ENCODE data around the gene AUP1.

The AUP1 gene

DNA sequence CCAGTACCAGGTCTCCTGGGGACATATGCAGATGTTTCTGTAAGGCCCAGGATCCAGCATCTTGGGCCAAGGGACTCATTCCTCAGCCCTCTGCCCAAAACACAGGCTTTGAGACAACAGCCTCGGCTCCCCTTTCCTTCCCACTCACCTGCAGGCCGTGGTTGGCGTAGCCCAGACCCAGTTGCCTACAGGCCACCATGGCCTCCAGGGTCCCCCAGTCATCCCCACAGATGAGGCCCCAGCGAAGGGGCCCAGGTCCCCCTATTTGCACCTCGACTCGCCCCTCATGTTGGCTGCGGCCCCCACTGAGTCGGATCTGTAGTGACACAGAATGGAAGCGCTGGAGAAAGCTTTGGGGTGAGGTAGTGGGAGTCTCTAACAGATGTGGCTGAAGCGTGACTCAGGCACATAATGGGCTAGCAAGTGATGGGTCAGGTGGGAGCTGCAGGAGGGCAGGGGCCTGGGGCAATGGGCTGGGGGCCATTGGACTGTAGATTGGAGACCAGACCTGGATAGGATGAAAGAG, 6.0 kb upstream of the AUP1 start:
- no peak for DNase-seq (ENCODE audit: low read depth)

DNA sequence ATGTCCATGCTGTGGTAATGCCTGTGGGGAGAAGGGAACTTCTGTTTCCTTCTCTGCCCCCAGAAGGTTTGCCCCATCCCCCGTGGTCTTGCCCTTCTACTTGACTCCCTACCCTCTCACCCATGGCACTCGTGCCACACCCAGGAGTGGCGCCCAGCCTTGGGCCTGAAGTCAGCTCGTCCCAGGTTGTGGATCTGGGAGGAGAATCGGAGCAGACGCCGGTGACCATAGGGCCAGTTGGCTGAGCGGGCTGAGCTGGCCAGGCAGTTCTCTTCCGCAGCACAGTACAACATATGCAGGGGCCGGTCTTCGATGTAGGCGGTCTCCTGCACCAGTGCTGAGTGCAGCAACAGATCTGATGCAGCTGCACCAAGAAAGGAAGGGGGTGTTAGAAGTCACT, 4.9 kb upstream of the AUP1 start:
- no peak for DNase-seq (ENCODE audit: low read depth)

DNA sequence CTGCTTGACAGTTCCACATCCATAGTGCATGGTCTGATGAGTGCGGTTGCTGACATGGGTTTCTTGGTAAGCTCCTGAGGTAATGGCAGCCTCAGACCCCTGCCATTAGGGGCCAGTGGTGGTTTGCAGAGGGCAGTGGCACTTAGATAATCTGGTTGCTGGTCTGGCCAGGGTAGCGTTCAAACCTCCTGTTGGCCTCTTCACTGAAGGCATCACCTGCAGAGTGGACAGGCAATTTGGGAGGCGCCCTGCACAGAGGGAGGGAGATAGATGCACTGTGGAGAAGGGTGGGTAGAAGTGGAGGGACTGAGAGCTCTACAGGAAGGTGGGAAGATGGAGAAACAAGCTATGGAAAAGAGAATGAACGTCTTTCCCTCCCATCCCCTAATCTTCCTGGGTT, 4.0 kb upstream of the AUP1 start:
- no peak for DNase-seq (ENCODE audit: low read depth)

DNA sequence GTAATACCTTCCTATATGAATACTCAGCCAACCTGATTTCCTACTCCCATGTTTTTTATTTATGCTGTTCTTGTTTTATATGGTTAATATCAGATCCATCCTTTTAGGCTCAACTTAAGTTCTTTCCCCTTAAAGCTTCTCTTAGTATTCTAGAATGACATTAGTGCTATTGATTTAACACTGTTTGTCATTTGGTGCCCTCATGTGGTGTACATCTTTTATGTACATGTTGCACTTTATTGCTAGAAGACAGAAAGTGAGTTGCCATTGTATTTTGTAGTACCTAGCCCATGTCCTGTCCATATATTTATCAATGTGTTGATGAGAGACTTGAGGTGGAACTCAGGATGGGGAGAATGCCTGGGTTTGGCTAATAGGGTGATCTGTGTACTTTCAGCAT, 2.7 kb upstream of the AUP1 start:
- DNase-seq (ENCODE audit: low read depth) = no peak

DNA sequence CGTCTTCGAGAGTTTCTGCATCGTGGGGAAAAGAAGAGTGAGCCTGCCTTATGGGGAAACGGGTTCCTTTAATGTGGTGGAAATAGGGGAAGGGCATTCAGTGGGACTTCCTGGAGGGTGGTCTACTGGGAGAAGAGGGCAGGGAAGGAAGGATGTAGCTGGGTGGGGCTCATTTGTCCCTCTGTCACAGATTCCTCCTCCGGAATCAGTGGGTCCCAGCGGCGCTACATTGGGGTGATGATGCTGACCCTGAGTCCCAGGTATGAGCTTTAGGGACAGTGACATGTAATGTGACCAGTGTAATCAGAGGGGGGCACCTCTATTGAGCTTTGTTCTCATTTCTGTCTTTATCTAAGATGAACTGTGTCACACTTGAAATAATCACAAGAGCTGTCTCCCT, 2.2 kb upstream of the AUP1 start:
- DNase-seq (ENCODE audit: low read depth) = no peak

DNA sequence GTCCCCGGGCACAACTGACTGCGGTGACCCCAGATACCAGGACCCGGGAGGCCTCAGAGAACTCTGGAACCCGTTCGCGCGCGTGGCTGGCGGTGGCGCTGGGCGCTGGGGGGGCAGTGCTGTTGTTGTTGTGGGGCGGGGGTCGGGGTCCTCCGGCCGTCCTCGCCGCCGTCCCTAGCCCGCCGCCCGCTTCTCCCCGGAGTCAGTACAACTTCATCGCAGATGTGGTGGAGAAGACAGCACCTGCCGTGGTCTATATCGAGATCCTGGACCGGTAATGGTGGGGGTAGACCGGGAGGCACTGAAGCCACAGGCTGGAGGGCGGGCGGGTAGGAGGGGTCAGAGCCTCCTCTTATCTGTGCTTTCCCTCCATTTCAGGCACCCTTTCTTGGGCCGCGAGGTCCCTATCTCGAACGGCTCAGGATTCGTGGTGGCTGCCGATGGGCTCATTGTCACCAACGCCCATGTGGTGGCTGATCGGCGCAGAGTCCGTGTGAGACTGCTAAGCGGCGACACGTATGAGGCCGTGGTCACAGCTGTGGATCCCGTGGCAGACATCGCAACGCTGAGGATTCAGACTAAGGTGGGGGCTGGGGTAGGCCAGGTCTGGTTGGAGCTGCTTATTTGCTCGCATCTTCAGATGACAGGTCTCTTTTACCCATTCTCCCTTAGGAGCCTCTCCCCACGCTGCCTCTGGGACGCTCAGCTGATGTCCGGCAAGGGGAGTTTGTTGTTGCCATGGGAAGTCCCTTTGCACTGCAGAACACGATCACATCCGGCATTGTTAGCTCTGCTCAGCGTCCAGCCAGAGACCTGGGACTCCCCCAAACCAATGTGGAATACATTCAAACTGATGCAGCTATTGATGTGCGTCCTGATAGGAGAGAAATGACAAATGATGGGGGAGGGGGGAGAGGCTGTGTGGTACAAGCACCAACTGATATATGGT, 1.0 kb upstream of the AUP1 start:
- no peak for DNase-seq (ENCODE audit: low read depth)

DNA sequence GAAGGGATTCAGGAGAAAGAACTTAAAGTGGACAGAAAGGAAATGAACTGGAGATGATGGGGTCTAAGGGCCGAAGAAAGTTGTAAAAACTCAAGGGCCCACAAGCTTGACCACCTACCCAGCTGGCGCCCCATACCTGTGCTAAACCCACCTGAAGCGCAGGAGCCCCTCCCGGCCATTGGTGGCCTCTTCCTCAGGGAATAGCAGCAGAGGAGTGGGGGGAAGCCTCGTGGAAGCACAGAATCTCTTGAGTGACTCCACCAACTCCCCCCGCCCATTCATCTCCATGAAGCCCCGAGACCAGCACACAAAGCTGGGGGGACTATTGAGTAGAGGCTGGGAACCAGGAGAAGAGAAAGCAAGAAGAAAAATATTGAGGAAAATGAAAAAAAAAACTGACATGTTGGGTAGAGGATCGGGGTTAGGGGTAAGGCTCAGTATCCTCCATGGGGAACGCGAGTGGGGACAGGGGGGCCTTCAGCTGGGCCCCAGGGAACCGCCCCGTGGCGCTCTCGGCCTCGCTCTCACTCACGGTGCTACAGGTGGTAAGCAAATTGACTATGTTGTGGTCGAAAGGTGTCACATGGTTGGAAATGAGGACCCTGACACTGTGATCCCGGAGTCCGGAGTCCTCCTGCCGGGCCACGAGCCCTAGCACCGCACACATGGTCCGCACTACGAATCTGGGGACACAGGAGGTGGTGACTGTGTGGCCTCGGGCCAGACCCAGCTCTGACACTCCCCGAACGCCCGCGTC, 728 bp downstream of the AUP1 start:
- DNase-seq (ENCODE audit: low read depth) = no peak

DNA sequence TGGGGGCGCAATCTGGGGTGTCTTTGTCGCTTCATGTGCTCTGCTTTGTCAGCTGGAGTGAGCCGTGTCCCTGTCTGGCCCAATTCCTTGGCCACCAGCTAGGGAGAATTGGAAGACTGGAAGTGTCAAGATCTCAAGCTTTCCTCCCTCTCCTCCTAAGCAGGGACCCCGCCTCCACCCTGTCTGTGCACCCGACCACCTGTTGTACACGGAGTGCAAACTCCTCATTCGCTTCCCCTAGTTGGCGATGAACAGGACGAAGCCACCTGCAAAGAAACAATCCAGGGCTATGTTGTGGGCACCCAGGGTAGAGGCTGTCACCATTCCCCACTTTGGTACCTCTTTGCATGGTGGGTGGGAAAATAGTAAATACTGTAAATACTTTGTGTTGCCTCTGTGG, 1.8 kb downstream of the AUP1 start:
- no peak for DNase-seq (ENCODE audit: low read depth)

DNA sequence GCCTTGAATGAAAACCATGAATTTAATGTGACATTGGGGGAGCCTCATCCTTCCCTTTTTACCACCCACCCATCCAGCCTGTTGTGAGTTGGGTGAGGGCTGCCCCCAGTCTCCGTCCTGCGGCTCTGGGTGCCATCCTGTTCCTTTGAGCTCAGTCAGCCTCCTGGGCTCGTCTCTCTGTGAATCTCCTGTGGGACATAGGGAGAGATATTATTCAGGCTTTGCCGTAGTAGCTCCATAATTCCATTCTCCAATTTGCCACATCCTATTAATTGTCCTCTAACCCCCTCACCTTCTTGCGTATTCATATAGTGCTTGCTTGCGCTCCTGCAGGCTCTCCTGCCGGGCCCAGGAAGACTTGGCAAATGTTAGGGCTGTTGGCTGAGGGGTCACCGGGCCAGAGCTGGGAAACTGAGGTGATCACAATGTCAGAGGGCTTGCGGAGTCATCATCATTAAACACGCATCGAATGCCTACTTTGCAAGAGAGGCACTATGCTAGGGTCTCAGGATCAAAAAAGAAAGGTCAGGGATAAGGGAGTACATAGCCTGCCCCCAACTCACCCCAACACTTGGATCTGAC, 2.8 kb downstream of the AUP1 start:
- DNase-seq (ENCODE audit: low read depth) = no peak

DNA sequence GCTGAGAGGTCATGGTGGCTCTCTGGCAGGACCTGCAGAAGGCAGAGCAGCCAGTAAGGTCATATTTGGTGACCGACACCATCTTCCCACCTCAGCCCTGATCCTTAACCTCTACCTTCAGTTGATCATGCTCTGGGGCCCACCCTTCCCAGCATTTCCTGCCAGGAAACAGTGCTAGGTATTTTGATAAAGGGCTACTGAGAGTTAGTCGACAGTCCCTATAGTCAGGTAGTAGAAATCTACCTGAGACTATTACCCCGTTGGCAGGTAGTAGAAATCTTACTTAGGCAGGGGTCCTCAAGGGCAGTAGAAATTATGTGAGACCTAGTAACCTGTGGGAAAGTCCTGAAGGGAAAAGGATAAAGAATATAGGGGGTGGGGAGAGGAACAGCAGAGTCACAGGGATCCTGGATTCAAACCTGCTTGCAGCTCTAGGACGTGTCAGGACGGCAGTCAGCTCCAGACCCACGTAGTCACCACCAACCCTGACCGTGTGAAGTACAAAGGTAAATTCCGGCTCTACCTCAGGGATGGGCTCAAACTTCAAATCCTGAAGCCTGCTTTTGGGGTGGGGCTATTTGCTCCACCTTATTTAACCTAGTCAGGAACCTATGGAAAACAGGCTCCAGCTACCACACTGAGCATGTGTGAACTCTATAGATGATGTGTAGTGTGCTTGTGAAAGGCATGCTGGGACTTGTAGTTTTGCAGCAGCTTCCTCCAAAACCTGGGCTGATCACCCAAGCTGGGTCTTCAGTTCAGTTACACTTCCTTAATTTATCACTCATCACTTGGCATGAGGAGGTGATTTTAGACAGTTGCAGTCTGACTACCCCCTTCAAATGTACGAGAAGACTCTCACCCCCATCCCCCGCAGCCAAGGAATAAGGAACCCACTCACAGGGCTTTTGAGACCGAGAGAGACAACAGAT, 3.5 kb downstream of the AUP1 start, which contains the start of gene DQX1:
DQX1 (minus strand) TSS at position 515 of the 932 bp plus-strand sequence; CDS start at position 13, 502 bp downstream.
- no peak for DNase-seq (ENCODE audit: low read depth)

DNA sequence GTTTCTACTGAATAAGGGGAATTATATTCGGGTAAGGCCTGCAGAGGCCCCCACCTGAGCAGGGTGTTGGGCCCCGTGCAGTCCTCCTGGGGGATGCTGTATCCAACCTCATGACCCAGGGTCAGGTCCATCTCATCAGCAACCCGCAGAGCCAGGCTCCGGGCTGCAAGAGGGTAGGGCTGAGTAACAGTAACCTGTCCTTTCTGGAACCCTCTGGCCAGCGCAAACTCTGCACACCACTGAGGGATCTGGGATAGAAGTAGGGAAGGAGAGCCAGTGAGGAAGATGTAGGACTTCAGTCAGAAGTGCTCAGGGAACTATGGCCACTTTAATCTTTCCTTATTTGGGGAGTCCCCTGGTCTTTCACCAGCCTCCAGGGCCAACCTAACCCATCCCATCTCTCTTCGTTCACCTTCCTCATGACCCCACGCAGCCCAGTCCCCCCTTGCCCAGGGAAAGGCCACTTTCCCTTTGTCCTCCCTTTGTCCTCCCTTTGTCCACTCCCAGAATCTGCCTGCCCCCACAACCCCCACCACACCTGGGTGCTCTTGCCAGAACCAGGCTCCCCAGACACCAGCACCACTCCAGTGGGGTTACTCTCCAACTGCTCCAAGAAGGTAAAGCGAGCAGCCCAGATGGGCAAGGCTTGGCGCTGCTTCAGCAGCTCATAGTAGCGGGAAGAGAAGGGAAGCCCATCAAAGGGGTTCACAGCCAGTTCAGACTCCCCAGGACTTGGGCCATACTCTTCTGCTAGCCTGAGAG, 4.4 kb downstream of the AUP1 start:
- DNase-seq (ENCODE audit: low read depth) = no peak

DNA sequence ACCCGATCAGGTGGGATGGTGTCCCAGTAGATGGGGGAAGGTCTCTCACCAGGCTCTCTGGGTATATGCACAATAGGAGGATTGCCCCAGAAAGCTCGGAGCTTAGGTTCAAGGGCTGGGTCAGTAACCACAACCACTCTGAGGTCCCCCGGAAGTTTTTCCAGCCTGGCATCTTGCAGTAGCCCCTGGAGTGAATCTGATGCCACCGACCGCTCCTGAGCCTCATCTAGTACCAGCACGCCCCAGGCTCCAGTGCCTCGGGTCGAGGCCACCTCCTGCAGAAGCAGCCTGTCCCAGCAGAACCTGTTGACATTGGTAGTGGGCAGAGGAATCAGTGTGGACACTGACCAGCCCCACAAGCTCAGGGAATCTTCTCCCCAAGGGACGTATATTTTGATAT, 5.5 kb downstream of the AUP1 start:
- DNase-seq (ENCODE audit: low read depth) = no peak

DNA sequence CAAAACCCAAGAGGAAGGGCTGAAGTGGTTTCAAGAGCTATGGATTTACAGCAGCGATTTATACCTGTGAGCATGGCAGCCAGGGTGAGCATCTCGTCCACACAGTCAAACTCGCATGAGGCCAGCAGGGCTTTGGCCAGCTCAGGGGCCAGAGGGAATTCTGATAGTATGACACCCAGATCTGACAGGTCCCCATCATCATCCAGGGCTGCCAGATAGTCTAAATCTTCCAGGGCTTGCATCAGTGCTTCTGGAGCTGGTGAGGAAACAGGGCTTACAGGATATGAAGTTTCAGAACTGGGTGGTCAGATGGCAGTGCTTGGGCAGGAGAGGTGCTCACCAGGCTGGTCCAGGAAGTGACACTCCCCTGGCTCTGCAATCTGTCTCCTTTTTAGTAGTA, 7.0 kb downstream of the AUP1 start:
- no peak for DNase-seq (ENCODE audit: low read depth)

DNA sequence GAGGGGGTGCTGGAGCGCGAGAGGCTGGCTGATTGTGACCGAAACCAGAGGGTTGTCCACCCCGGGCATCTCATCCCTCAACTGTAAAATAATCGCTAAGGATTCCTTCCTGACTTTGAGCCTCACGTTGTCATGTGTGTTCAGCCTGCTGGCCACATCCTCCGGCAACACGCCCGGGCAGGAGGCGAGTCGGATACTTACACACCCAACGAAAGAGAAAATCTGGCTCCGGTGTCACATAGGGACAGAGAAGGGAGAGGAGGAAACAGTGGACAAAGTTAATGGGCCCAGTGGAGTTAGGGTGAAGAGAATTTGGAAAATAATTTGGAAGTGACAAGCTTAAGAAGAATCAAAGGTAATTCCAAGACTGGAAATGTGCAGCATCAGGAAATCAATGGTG, 12.9 kb downstream of the AUP1 start:
- no peak for DNase-seq (ENCODE audit: low read depth)

DNA sequence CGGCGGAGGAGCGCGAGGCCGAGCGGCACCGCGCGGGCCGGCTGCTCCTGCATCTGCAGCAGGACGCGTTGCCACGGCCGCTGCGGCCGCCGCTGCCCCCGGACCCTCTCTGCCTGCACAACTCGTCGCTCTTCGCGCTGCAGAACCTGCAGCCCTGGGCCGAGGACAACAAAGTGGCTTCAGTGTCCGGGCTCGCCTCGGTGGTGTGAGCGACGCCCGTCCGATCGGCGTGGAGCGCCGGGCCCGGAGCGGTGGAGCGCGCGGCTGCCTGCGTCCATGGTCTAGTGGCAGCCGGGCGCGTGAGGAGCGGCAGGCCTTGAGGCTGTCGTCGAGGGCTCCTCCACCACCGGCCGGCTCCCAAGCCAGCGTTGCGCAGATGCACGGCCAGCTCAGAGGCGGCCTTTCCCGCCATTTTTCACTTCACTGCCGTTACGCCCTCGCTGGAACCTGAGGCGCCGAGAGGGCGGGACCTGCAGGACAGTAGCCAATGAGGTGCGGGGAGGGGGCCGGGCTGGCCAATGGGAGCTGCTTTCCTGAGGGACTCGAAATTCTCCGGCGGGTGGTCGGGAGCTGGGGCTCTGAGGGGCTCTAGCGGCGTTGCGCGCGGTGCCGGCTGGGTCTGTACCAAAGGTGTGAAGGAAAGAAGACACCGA, 13.4 kb downstream of the AUP1 start:
- DNase-seq (ENCODE audit: low read depth) = peak; percentile 55

DNA sequence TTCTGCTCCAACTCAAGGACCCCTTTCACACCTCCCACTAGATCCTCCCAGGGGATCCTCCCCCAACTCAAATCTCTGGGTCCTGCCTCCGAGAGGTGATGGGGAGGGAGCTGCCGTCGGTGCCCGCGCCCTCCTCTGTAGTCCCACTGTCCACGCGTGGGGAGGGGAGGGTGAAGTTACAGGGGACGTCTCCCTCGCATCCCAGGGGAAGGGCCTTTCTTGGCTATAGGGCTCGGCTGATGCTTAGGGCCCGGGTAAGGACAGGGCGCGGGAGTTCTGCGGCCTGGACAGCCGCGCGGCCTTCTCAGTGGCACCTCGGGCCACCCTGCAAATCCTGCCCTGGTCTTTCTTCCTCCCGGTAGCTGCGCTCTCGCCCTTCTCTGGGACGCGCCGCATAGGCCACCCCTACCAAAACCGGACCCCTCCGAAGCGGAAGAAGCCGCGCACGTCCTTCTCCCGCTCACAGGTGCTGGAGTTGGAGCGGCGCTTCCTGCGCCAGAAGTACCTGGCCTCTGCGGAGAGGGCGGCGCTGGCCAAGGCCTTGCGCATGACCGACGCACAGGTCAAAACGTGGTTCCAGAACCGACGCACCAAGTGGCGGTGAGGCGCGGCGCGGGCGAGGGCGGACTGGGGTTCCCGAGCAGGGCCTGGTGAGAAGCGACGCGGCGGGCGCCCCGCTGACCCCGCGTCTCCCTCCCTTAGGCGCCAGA, 14.1 kb downstream of the AUP1 start:
- no peak for DNase-seq (ENCODE audit: low read depth)

DNA sequence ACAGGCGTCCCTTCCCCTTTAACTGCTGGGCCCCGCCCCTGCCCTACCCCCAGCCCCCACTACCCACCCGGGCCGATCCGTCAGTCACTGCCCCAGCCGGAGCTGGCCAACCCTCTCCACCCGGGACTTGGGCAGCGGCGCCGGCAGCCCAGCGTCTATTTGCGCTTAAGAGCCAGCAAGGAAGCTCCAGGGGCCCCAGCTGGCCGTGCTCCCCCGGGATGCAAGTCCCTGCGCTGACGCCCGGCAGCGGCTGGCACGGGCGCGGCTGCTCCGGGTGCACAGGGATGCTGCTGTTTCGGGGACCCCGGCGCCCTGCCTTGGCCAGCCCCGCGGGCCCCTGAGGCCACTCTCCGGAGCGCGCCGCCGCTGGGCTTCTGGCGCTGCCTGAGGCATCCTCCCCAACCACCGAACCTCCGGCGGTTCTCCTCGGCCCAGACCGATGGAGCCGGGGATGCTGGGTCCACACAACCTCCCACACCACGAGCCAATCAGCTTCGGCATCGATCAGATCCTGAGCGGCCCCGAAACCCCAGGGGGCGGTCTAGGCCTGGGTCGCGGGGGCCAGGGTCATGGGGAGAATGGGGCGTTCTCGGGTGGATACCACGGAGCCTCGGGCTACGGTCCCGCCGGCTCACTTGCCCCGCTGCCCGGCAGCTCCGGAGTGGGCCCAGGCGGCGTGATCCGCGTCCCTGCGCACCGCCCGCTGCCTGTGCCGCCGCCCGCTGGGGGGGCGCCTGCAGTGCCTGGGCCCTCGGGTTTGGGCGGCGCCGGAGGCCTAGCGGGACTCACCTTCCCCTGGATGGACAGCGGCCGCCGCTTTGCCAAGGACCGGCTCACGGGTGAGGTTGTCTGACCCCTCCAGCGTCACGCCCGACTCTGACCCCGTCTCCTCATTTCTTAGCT, 14.9 kb downstream of the AUP1 start, which contains the start of gene TLX2:
TLX2 (plus strand) TSS at position 83 of the 903 bp plus-strand sequence; CDS start at position 440, 357 bp downstream.
- no peak for DNase-seq (ENCODE audit: low read depth)

All from activated T-helper 1 cell treated with Interleukin-2 at 50 U/mL for 16 hours (primary cell).